HCT116 (cell line): Measurements from ENCODE around the gene MCTP2. TPM values are rescaled to one million over a fixed set of nuclear protein-coding genes. Genes with fewer than 3 reads are reported as not detected.

Experiments used
- ATAC-seq: fragments of 200-7000 bp; cut with Tn5 transposase; 2 replicates; pipeline ENCODE4 v1.9.1; 2020; ENCODE audit warnings: mild to moderate bottlenecking, moderate library complexity
- BruUV-seq: library from RNA; stranded (reverse); fragments of 400-500 nt; replicated peaks from 2 replicates; lab custom pipeline; 2021; lab: Mats Ljungman, UMichigan
- CTCF ChIA-PET: fragments of 300-600 bp; sonication (Branson Sonifier 250); formaldehyde crosslinking; loops from one replicate; lab custom pipeline; 2021; ENCODE audit warnings: antibody characterized with exemption; lab: Charles Lee
- POLR2A ChIA-PET: fragments of 300-600, 350-600 bp; sonication (Branson Sonifier 250); formaldehyde crosslinking; loops from one replicate; lab custom pipeline; 2021; ENCODE audit warnings: antibody characterized with exemption; lab: Charles Lee
- RAD21 ChIA-PET, 2 experiments: fragments of 300-600 bp; sonication (Branson Sonifier 250); formaldehyde crosslinking; loops; one replicate each; lab custom pipeline; 2023; ENCODE audit warnings: low total read pairs in 2 of 2; ENCODE audit not compliant: uncharacterized antibody in 2 of 2, unreplicated experiment in 2 of 2, low non-redundant PET in 1 of 2; lab: Charles Lee
- DNase-seq: peaks from one replicate; pipeline ENCODE4 v3.0.0-alpha.2; 2010; ENCODE audit warnings: low read depth, low spot score
- H2AFZ ChIP-seq: fragments of 200-600 bp; shearing (Covaris generic), sonication (generic); 2 replicates; pipeline ENCODE4 v1.6.1; 2017; ENCODE audit warnings: low read depth, mixed run types, mixed read lengths, antibody characterized with exemption, low read length; ENCODE audit not compliant: poor library complexity, severe bottlenecking
- H3K27ac ChIP-seq: 2 replicates; pipeline ENCODE4 v1.5.1; 2012; ENCODE audit warnings: low read depth, low read length
- H3K27me3 ChIP-seq: fragments of 200-600 bp; sonication (generic); 2 replicates; pipeline ENCODE4 v1.6.1; 2016; ENCODE audit warnings: mixed run types, low read length, mixed read lengths; ENCODE audit not compliant: insufficient read depth
- H3K36me3 ChIP-seq, 2 experiments: fragments of 200-500 bp in 1 of 2; fragments of 200-600 bp in 1 of 2; sonication (Bioruptor generic) in 1 of 2; sonication (generic) in 1 of 2; 2 replicates each; pipeline versions ENCODE4 v1.5.1 to v1.6.1; 2014 to 2016; ENCODE audit warnings: low read length in 2 of 2, inconsistent platforms in 1 of 2, mixed read lengths in 1 of 2, mixed run types in 1 of 2; ENCODE audit not compliant: insufficient read depth in 2 of 2, control insufficient read depth in 1 of 2
- H3K4me1 ChIP-seq, 2 experiments: fragments of 200-600 bp in 1 of 2; sonication (generic) in 1 of 2; 2 replicates each; pipeline versions ENCODE4 v1.5.1 to v1.6.1; 2012 to 2017; ENCODE audit warnings: low read length in 2 of 2, inconsistent platforms in 1 of 2, mild to moderate bottlenecking in 1 of 2, mixed read lengths in 1 of 2, mixed run types in 1 of 2, moderate library complexity in 1 of 2; ENCODE audit not compliant: insufficient read depth in 2 of 2, control insufficient read depth in 1 of 2
- H3K4me2 ChIP-seq: fragments of 200-600 bp; sonication (generic); 2 replicates; pipeline ENCODE4 v1.6.1; 2017; ENCODE audit warnings: mixed run types, low read length, mixed read lengths
- H3K4me3 ChIP-seq, 2 experiments: fragments of 200-600 bp in 1 of 2; sonication (generic) in 1 of 2; replicated peaks in 1 of 2; 2 replicates each; pipeline ENCODE4 v1.5.1; 2011 to 2016; ENCODE audit warnings: low read length in 2 of 2, control low read depth in 1 of 2, low read depth in 1 of 2, mild to moderate bottlenecking in 1 of 2, mixed read lengths in 1 of 2, mixed run types in 1 of 2
- H3K79me2 ChIP-seq: fragments of 200-600 bp; sonication (generic); 2 replicates; pipeline ENCODE4 v1.6.1; 2017; ENCODE audit warnings: mild to moderate bottlenecking, mixed run types, low read length, moderate library complexity, mixed read lengths; ENCODE audit not compliant: insufficient read depth
- H3K9ac ChIP-seq: fragments of 200-600 bp; sonication (generic); 2 replicates; pipeline ENCODE4 v1.6.1; 2016; ENCODE audit warnings: low read length, mixed read lengths
- H3K9me2 ChIP-seq: fragments of 200-600 bp; sonication (generic), shearing (Covaris generic); 2 replicates; pipeline ENCODE4 v1.6.1; 2017; ENCODE audit warnings: mixed run types, mild to moderate bottlenecking, moderate library complexity; ENCODE audit not compliant: insufficient read depth
- H3K9me3 ChIP-seq, 2 experiments: fragments of 200-500 bp in 1 of 2; fragments of 200-600 bp in 1 of 2; sonication (Bioruptor generic) in 1 of 2; sonication (generic) in 1 of 2; 2 replicates each; pipeline ENCODE4 v1.6.1; 2014 to 2017; ENCODE audit warnings: low read length in 2 of 2, mixed read lengths in 2 of 2, inconsistent platforms in 1 of 2, low read depth in 1 of 2, mild to moderate bottlenecking in 1 of 2, mixed run types in 1 of 2, moderate library complexity in 1 of 2; ENCODE audit not compliant: control insufficient read depth in 1 of 2, insufficient read depth in 1 of 2
- H4K20me1 ChIP-seq: fragments of 200-600 bp; sonication (generic), shearing (Covaris generic); 2 replicates; pipeline ENCODE4 v1.6.1; 2017; ENCODE audit warnings: mixed run types, mild to moderate bottlenecking, moderate library complexity; ENCODE audit not compliant: insufficient read depth
- CBX3 ChIP-seq: IDR thresholded peaks from 2 replicates; pipeline ENCODE4 v1.6.1; 2012; ENCODE audit warnings: low read depth
- EGR1 ChIP-seq: IDR thresholded peaks from 2 replicates; pipeline ENCODE4 v1.6.1; 2012; ENCODE audit warnings: low read depth
- EZH2 ChIP-seq: fragments of 200-600 bp; sonication (generic); IDR thresholded peaks from 2 replicates; pipeline ENCODE4 v1.6.1; 2017; ENCODE audit warnings: antibody characterized with exemption, mixed run types
- POLR2AphosphoS5 ChIP-seq: IDR thresholded peaks from 2 replicates; pipeline ENCODE4 v1.6.1; 2011; ENCODE audit warnings: mild to moderate bottlenecking, low read depth, low read length, moderate library complexity
- SIN3A ChIP-seq: IDR thresholded peaks from 2 replicates; pipeline ENCODE4 v1.6.1; 2012; ENCODE audit warnings: low read depth
- SP1 ChIP-seq: IDR thresholded peaks from 2 replicates; pipeline ENCODE4 v1.6.1; 2012; ENCODE audit warnings: low read depth
- SRF ChIP-seq: IDR thresholded peaks from 2 replicates; pipeline ENCODE4 v1.6.1; 2012; ENCODE audit warnings: low read depth
- TCF7L2 ChIP-seq: IDR thresholded peaks from 2 replicates; pipeline ENCODE4 v1.7.0; 2011; ENCODE audit warnings: borderline replicate concordance, inconsistent platforms; ENCODE audit not compliant: insufficient read depth, insufficient read length; ENCODE audit errors: extremely low read depth
- YY1 ChIP-seq: IDR thresholded peaks from 2 replicates; pipeline ENCODE4 v1.6.1; 2011; ENCODE audit warnings: low read length, low read depth, moderate library complexity, mild to moderate bottlenecking; ENCODE audit not compliant: insufficient replicate concordance; ENCODE audit errors: extremely low read depth
- ZNF274 ChIP-seq: fragments of 200-500 bp; sonication (Bioruptor generic); IDR thresholded peaks from 2 replicates; pipeline ENCODE4 v1.6.1; 2014; ENCODE audit warnings: mild to moderate bottlenecking, low read depth, low read length, inconsistent platforms
- intact Hi-C: fragments of 100-400 bp; cut with micrococcal nuclease; formaldehyde crosslinking; loops from 2 replicates; pipeline ENCODE4 v1.10.0; 2022
- total RNA-seq: library from RNA; stranded (reverse); gene quantifications from one replicate; pipeline ENCODE4 v1.2.1, GENCODE V29; 2021; ENCODE audit not compliant: unreplicated experiment
- TF ChIP-seq, protein P1 (sequence below), 3 experiments: fragments of 200-600 bp in 1 of 3; sonication (generic) in 1 of 3; IDR thresholded peaks in 2 of 3; conservative IDR thresholded peaks in 1 of 3; 2 replicates each; pipeline ENCODE4 v1.5.1; 2012 to 2017; ENCODE audit warnings: low read depth in 2 of 3, low read length in 2 of 3, antibody characterized with exemption in 1 of 3, borderline replicate concordance in 1 of 3, control low read depth in 1 of 3, mild to moderate bottlenecking in 1 of 3, mixed read lengths in 1 of 3, mixed run types in 1 of 3, moderate library complexity in 1 of 3; ENCODE audit not compliant: insufficient read depth in 1 of 3
- TF ChIP-seq, protein P2 (sequence below): IDR thresholded peaks from 2 replicates; pipeline ENCODE4 v1.6.1; 2012

Gene MCTP2
- total RNA-seq, 1 experiment from 2014 or later, result 12.9 TPM

DNA sequence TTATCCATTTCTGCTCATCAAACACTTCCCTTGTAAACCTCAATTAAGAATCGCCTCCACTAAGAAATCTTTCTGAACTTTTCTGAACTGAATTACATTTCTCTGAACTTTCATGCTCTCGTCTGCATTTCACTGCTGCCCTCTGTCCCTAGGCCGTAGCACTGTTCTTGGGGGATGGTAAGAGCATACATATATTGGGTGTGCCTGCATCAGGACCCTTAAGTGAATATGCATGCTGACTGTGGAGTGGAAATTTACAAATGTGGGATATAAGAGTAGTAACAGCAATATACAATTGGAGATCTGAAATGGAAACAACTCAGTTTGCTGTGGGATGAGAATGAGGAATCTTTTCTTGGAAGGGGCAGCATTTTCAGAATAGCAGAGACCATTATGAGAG, 148.6 kb downstream of the MCTP2 start (continued):
- TF ChIP-seq ZNF274, result no peak
- no peak for TF ChIP-seq SRF
- TF ChIP-seq, protein P1, sequence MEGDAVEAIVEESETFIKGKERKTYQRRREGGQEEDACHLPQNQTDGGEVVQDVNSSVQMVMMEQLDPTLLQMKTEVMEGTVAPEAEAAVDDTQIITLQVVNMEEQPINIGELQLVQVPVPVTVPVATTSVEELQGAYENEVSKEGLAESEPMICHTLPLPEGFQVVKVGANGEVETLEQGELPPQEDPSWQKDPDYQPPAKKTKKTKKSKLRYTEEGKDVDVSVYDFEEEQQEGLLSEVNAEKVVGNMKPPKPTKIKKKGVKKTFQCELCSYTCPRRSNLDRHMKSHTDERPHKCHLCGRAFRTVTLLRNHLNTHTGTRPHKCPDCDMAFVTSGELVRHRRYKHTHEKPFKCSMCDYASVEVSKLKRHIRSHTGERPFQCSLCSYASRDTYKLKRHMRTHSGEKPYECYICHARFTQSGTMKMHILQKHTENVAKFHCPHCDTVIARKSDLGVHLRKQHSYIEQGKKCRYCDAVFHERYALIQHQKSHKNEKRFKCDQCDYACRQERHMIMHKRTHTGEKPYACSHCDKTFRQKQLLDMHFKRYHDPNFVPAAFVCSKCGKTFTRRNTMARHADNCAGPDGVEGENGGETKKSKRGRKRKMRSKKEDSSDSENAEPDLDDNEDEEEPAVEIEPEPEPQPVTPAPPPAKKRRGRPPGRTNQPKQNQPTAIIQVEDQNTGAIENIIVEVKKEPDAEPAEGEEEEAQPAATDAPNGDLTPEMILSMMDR (IDR thresholded peaks at IDR 0.05 in 2 of 3, conservative IDR thresholded peaks at IDR 0.05 in 1 of 3; ENCODE audit: borderline replicate concordance in 1 of 3, insufficient read depth in 1 of 3, low read depth in 2 of 3, low read length in 2 of 3), result no peak

DNA sequence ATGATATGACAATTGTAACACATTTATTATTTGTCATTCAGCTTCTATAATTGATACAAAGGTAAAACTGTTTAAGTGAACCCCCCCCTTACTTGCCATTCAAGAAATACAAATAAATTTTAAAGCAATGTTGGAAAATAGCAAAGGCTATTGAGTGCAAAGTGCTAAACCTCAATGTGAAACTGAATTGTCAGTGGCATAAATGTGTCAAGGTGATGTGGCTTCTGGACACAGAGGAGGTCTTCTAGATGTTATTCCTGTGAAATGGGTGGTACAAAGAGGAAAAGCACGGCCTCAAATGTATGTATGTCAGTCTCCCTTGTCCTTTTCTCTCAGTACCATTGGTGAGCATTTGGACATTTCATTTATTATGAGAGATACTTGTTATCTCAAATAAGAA, 149.4 kb downstream of the MCTP2 start:
- Histone ChIP-seq H3K4me3 (no peak overlapping the region), H3K9me3 (no peaks in the 10 kb centered on the region), H4K20me1 (no peaks in the 10 kb centered on the region; the same call in 1 of the 2 replicates), H3K27ac (no peak overlapping the region), H3K36me3 (no peaks in the 10 kb centered on the region), H3K27me3 (no peaks in the 10 kb centered on the region), H2AFZ (no peak overlapping the region), H3K9ac (no peak overlapping the region), H3K4me1 (no peaks in the 10 kb centered on the region), H3K9me2 (0 out of 2 replicates have a peak, but pooled peaks cover 3% of the 10 kb centered on the region), H3K4me2 (no peak overlapping the region), H3K79me2 (no peaks in the 10 kb centered on the region)
- no TSS peak for BruUV-seq
- ChIA-PET CTCF (no interaction called here), RAD21 (no interaction called here), POLR2A (no interaction called here)
- no peak for ATAC-seq
- TF ChIP-seq TCF7L2 (no peak), SIN3A (no peak), SP1 (no peak), CBX3 (no peak), POLR2AphosphoS5 (no peak), SRF (no peak), YY1 (no peak), ZNF274 (no peak), EZH2 (no peak), EGR1 (no peak)
- TF ChIP-seq, protein P2, sequence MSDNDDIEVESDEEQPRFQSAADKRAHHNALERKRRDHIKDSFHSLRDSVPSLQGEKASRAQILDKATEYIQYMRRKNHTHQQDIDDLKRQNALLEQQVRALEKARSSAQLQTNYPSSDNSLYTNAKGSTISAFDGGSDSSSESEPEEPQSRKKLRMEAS, result no peak
- intact Hi-C loops, result no loop called here
- DNase-seq, result no peak
